GM12891 (cell line): Measurements from ENCODE around the gene P2RY14.
"Not testable (repeated sequence)": the region's sequence is repeated elsewhere in the genome, so short reads cannot be mapped to it uniquely, and the experiment has no call there.

Experiments
- DNase-seq: peaks from one replicate; pipeline ENCODE4 v3.0.0; 2011; ENCODE audit warnings: low spot score; ENCODE audit not compliant: insufficient read length
- FAIRE-seq: peaks from 2 replicates; lab custom pipeline; 2011; peaks lifted over from hg19 to GRCh38; lab: Jason Lieb, UNC
- PAX5 ChIP-seq: IDR thresholded peaks from 2 replicates; pipeline ENCODE4 v1.6.1; 2011; ENCODE audit warnings: low read length, moderate library complexity, mild to moderate bottlenecking; ENCODE audit not compliant: insufficient read depth, severe bottlenecking
- POLR2A ChIP-seq: IDR thresholded peaks from 2 replicates; pipeline ENCODE4 v1.6.1; 2011; ENCODE audit warnings: low read depth, low read length, control low read depth
- POLR2AphosphoS5 ChIP-seq: IDR thresholded peaks from 2 replicates; pipeline ENCODE4 v1.6.1; 2011; ENCODE audit warnings: low read depth, low read length, control low read depth
- POU2F2 ChIP-seq: IDR thresholded peaks from 2 replicates; pipeline ENCODE4 v1.6.1; 2011; ENCODE audit warnings: low read depth, mild to moderate bottlenecking, control low read depth, low read length, moderate library complexity
- SPI1 ChIP-seq: IDR thresholded peaks from 2 replicates; pipeline ENCODE4 v1.6.1; 2011; ENCODE audit warnings: low read depth, low read length, control low read depth
- TAF1 ChIP-seq: IDR thresholded peaks from 2 replicates; pipeline ENCODE4 v1.6.1; 2011; ENCODE audit warnings: low read depth, low read length, control low read depth

Gene P2RY14

GRCh38 chr3:151174351-151174750, 104.0 kb downstream of the P2RY14 start:
- FAIRE-seq (no peak), DNase-seq (no peak)
- no peak for TF ChIP-seq POLR2AphosphoS5
- no peak for TF ChIP-seq POU2F2
- TF ChIP-seq TAF1, result no peak
- no peak for TF ChIP-seq SPI1
- TF ChIP-seq POLR2A, result no peak
- TF ChIP-seq PAX5, result no peak

GRCh38 chr3:151171145-151171757, 107.1 kb downstream of the P2RY14 start:
- no peak for DNase-seq
- TF ChIP-seq POLR2A (no peak), SPI1 (peak; percentile 72)
- FAIRE-seq, result peak; percentile 71

- DNase-seq, result not testable (repeated sequence)
- FAIRE-seq, result peak; percentile 77
- 0 out of 2 replicates have a peak, but pooled peaks have one; percentile 21 for TF ChIP-seq POU2F2
Observed at GRCh38 chr3:151169948-151170679, 108.2 kb downstream of the P2RY14 start.

GRCh38 chr3:151169262-151169947, 108.9 kb downstream of the P2RY14 start:
- FAIRE-seq (no peak), DNase-seq (no peak)
- TF ChIP-seq SPI1, result peak; percentile 62; the same call in 1 of the 2 replicates
- TF ChIP-seq POLR2AphosphoS5, result no peak

- DNase-seq, result no peak
- no peak for TF ChIP-seq TAF1
- FAIRE-seq, result peak; percentile 72
Observed at GRCh38 chr3:151168269-151169094, 109.9 kb downstream of the P2RY14 start.

- no peak for FAIRE-seq
- TF ChIP-seq POLR2A, result no peak
- no peak for TF ChIP-seq SPI1
- TF ChIP-seq POLR2AphosphoS5, result no peak
- TF ChIP-seq PAX5, result no peak
- no peak for TF ChIP-seq POU2F2
- TF ChIP-seq TAF1, result no peak
- DNase-seq, result no peak
Observed at GRCh38 chr3:151166161-151166560, 112.2 kb downstream of the P2RY14 start.

GRCh38 chr3:151165226-151165625, 113.1 kb downstream of the P2RY14 start:
- TF ChIP-seq TAF1 (no peak), SPI1 (no peak), POU2F2 (no peak), POLR2AphosphoS5 (no peak), POLR2A (no peak), PAX5 (no peak)
- FAIRE-seq (no peak), DNase-seq (no peak)
